GM18867 (cell line): ENCODE data around the gene TMEM178A.

Experiments used
- ATAC-seq: cut with Tn5 transposase; IDR thresholded peaks from one replicate; pipeline ENCODE4 v1.9.1; 2021; ENCODE audit warnings: mild to moderate bottlenecking, moderate library complexity; ENCODE audit not compliant: unreplicated experiment

TMEM178A gene

GRCh38 chr2:39736640-39737039 lies 70.9 kb downstream of the TMEM178A start:
- no peak for ATAC-seq

- no peak for ATAC-seq
Measured at GRCh38 chr2:39737661-39738060, 71.9 kb downstream of the TMEM178A start.

GRCh38 chr2:39738936-39739335 lies 73.2 kb downstream of the TMEM178A start:
- ATAC-seq = no peak

- no peak for ATAC-seq
Measured at GRCh38 chr2:39739386-39739785, 73.7 kb downstream of the TMEM178A start.

GRCh38 chr2:39741871-39742270 lies 76.2 kb downstream of the TMEM178A start:
- no peak for ATAC-seq

- no peak for ATAC-seq
Measured at GRCh38 chr2:39743269-39743776, 77.6 kb downstream of the TMEM178A start.

- ATAC-seq = no peak
Measured at GRCh38 chr2:39755466-39755865, 89.7 kb downstream of the TMEM178A start.

GRCh38 chr2:39757156-39757555 lies 91.4 kb downstream of the TMEM178A start:
- no peak for ATAC-seq

GRCh38 chr2:39762448-39762847 lies 96.7 kb downstream of the TMEM178A start:
- ATAC-seq = no peak
